Endothelial cell of umbilical vein (primary cell): Measurements from ENCODE around the gene TRIM32. TPM values are rescaled to one million over a fixed set of nuclear protein-coding genes. Genes with fewer than 3 reads are reported as not detected.

Experiments
- BruUV-seq: library from RNA; stranded (reverse); fragments of 400-500 nt; replicated peaks from 2 replicates; lab custom pipeline; 2021; lab: Mats Ljungman, UMichigan
- CTCF ChIA-PET: fragments of 300-600, 350-600 bp; sonication (Branson Sonifier 250); formaldehyde crosslinking; loops from one replicate; lab custom pipeline; 2021; ENCODE audit warnings: antibody characterized with exemption, inconsistent platforms; lab: Charles Lee
- POLR2A ChIA-PET: fragments of 300-600, 350-600 bp; sonication (Branson Sonifier 250); formaldehyde crosslinking; loops from one replicate; lab custom pipeline; 2021; ENCODE audit warnings: antibody characterized with exemption, inconsistent platforms; lab: Charles Lee
- DNase-seq: peaks from one replicate; pipeline ENCODE4 v3.0.0-alpha.2; 2011; ENCODE audit warnings: low read depth, low spot score
- FAIRE-seq: peaks from 2 replicates; lab custom pipeline; 2011; peaks lifted over from hg19 to GRCh38; lab: Jason Lieb, UNC
- H2AFZ ChIP-seq: 2 replicates; pipeline ENCODE4 v1.6.0; 2012; ENCODE audit warnings: low read depth, low read length, control low read depth, inconsistent platforms
- H3K27ac ChIP-seq: 2 replicates; pipeline ENCODE4 v1.5.1; 2011; ENCODE audit warnings: low read depth, mild to moderate bottlenecking, control low read depth, low read length, moderate library complexity; ENCODE audit not compliant: insufficient read depth
- H3K27me3 ChIP-seq, 2 experiments: 2 replicates each; pipeline versions ENCODE4 v1.6.0 to v1.6.1; 2011; ENCODE audit warnings: low read length in 2 of 2, mixed read lengths in 1 of 2; ENCODE audit not compliant: control insufficient read depth in 2 of 2, insufficient read depth in 2 of 2
- H3K36me3 ChIP-seq, 2 experiments: 2 replicates in 1 of 2; 3 replicates in 1 of 2; pipeline ENCODE4 v1.5.1; 2011; ENCODE audit warnings: low read length in 2 of 2, mild to moderate bottlenecking in 1 of 2, moderate library complexity in 1 of 2; ENCODE audit not compliant: control insufficient read depth in 2 of 2, insufficient read depth in 2 of 2; ENCODE audit errors: extremely low read depth in 1 of 2
- H3K4me1 ChIP-seq: 3 replicates; pipeline ENCODE4 v1.5.1; 2011; ENCODE audit warnings: mild to moderate bottlenecking, low read length; ENCODE audit not compliant: control insufficient read depth, insufficient read depth; ENCODE audit errors: extremely low read depth
- H3K4me2 ChIP-seq: 2 replicates; pipeline ENCODE4 v1.6.1; 2011; ENCODE audit warnings: low read length, control low read depth, mixed read lengths; ENCODE audit not compliant: insufficient read depth
- H3K4me3 ChIP-seq, 3 experiments: fragments of 200-600 bp in 1 of 3; sonication (generic), shearing (Covaris generic) in 1 of 3; replicated peaks in 1 of 3; 2 replicates each; pipeline ENCODE4 v1.5.1; 2011 to 2016; ENCODE audit warnings: control low read depth in 3 of 3, low read length in 3 of 3, mild to moderate bottlenecking in 2 of 3, inconsistent platforms in 1 of 3, low read depth in 1 of 3, moderate library complexity in 1 of 3; ENCODE audit not compliant: insufficient read depth in 1 of 3
- H3K79me2 ChIP-seq: 2 replicates; pipeline ENCODE4 v1.6.0; 2012; ENCODE audit warnings: low read length, inconsistent platforms; ENCODE audit not compliant: control insufficient read depth, insufficient read depth
- H3K9ac ChIP-seq: replicated peaks from 2 replicates; pipeline ENCODE3; 2011; ENCODE audit warnings: low read length, control low read depth; ENCODE audit not compliant: insufficient read depth; ENCODE audit errors: extremely low read depth
- H3K9me1 ChIP-seq: replicated peaks from 3 replicates; pipeline ENCODE4 v1.6.0; 2011; ENCODE audit warnings: mild to moderate bottlenecking, low read length; ENCODE audit not compliant: control insufficient read depth, insufficient read depth; ENCODE audit errors: extremely low read depth
- H3K9me3 ChIP-seq: replicated peaks from 2 replicates; pipeline ENCODE4 v1.5.1; 2012; ENCODE audit warnings: low read length, inconsistent platforms; ENCODE audit not compliant: control insufficient read depth, insufficient read depth
- H4K20me1 ChIP-seq: replicated peaks from 2 replicates; pipeline ENCODE3; 2011; ENCODE audit warnings: mild to moderate bottlenecking, low read length; ENCODE audit not compliant: control insufficient read depth, insufficient read depth; ENCODE audit errors: extremely low read depth
- CTCF ChIP-seq, 2 donors: IDR thresholded peaks; 1 replicate in 1 of 2; 2 replicates in 1 of 2; pipeline ENCODE4 v1.5.1; 2011; ENCODE audit warnings: low read length in 2 of 2, mild to moderate bottlenecking in 2 of 2, moderate library complexity in 2 of 2, control low read depth in 1 of 2, inconsistent platforms in 1 of 2, low read depth in 1 of 2; ENCODE audit not compliant: insufficient read depth in 1 of 2; ENCODE audit errors: extremely low read depth in 1 of 2
- EZH2 ChIP-seq: IDR thresholded peaks from 2 replicates; pipeline ENCODE4 v1.6.1; 2012; ENCODE audit warnings: borderline replicate concordance, low read depth, mild to moderate bottlenecking, moderate library complexity, low read length, inconsistent platforms; ENCODE audit not compliant: severe bottlenecking
- FOS ChIP-seq: IDR thresholded peaks from 2 replicates; pipeline ENCODE4 v1.6.1; 2011; ENCODE audit warnings: mild to moderate bottlenecking, low read length, moderate library complexity, borderline replicate concordance; ENCODE audit not compliant: insufficient read depth
- GATA2 ChIP-seq: IDR thresholded peaks from 2 replicates; pipeline ENCODE4 v1.7.0; 2011; ENCODE audit warnings: low read depth, mild to moderate bottlenecking, moderate library complexity, mixed read lengths, low read length; ENCODE audit not compliant: insufficient read length, insufficient read depth
- JUN ChIP-seq: IDR thresholded peaks from 2 replicates; pipeline ENCODE4 v1.6.1; 2011; ENCODE audit warnings: borderline replicate concordance, low read depth; ENCODE audit not compliant: insufficient read length, insufficient read depth
- MAX ChIP-seq: IDR thresholded peaks from 2 replicates; pipeline ENCODE4 v1.6.1; 2011; ENCODE audit not compliant: insufficient read depth, insufficient read length
- MYC ChIP-seq: IDR thresholded peaks from one replicate; pipeline ENCODE4 v1.6.1; 2011; ENCODE audit warnings: mild to moderate bottlenecking, low read depth, low read length
- POLR2A ChIP-seq: IDR thresholded peaks from 2 replicates; pipeline ENCODE4 v1.6.1; 2012; ENCODE audit warnings: low read depth, mild to moderate bottlenecking, control low read depth, low read length
- POLR2AphosphoS5 ChIP-seq: IDR thresholded peaks from 2 replicates; pipeline ENCODE4 v1.6.1; 2012; ENCODE audit warnings: low read depth, mild to moderate bottlenecking, control low read depth, low read length, moderate library complexity; ENCODE audit not compliant: insufficient read depth
- dilution Hi-C: fragments of 300-500 bp; cut with MboI; formaldehyde crosslinking; loops from one replicate; pipeline ENCODE4 v1.15.0; 2019; ENCODE audit warnings: low sequenced_read_pairs; ENCODE audit not compliant: extremely low pct_ligation_motif_present
- intact Hi-C: fragments of 100-400 bp; cut with micrococcal nuclease; formaldehyde crosslinking; loops from one replicate; pipeline ENCODE4 v1.10.0; 2022
- polyA plus RNA-seq, 4 experiments: library from polyadenylated mRNA; depleted of rRNA in 3 of 4; stranded (reverse) in 3 of 4; unstranded in 1 of 4; fragments of >200 nt; gene quantifications; 2 replicates each; pipeline versions ENCODE4 v1.2.1 to v1.2.3, GENCODE V29; 2011 to 2012; ENCODE audit warnings: missing spikeins in 1 of 4
- total RNA-seq: library from RNA; stranded (reverse); gene quantifications from 2 replicates; pipeline ENCODE4 v1.2.3, GENCODE V29; 2021

The TRIM32 gene
- total and polyA plus RNA-seq, 2 donors (not counting 3 experiments of a cell fraction or from before 2014, with no cell fraction given) = 10.8 to 18.4 TPM

- H3K9ac ChIP-seq = no peak overlapping the region
- intact Hi-C loops = no loop called here
- H3K4me2 ChIP-seq = no peak overlapping the region
- ChIA-PET CTCF (no interaction called here), POLR2A (no interaction called here)
- no peaks in the 10 kb centered on the region for H4K20me1 ChIP-seq
- no peaks in the 10 kb centered on the region for H3K9me1 ChIP-seq
- dilution Hi-C loops = no loop called here
- H3K9me3 ChIP-seq = no peaks in the 10 kb centered on the region
- no peaks in the 10 kb centered on the region for H3K27me3 ChIP-seq
- H3K4me1 ChIP-seq = no peaks in the 10 kb centered on the region
- BruUV-seq = no TSS peak
- H3K79me2 ChIP-seq = no peaks in the 10 kb centered on the region
- DNase-seq (no peak), FAIRE-seq (no peak)
- H2AFZ ChIP-seq = no peak overlapping the region
- no peaks in the 10 kb centered on the region for H3K36me3 ChIP-seq
- no peak overlapping the region for H3K4me3 ChIP-seq
- TF ChIP-seq MAX (no peak), POLR2A (no peak), MYC (no peak), CTCF (IDR thresholded peaks at IDR 0.05; ENCODE audit: extremely low read depth in 1 of 2, insufficient read depth in 1 of 2, low read depth in 1 of 2, low read length in 2 of 2) (no peak)
- no peak overlapping the region for H3K27ac ChIP-seq
These were observed 30.1 kb upstream of the TRIM32 start for GRCh38 chr9:116656977-116657376.

- H3K4me3 ChIP-seq = no peak overlapping the region
- H3K9ac ChIP-seq = no peak overlapping the region
- H3K27me3 ChIP-seq = no peaks in the 10 kb centered on the region
- ChIA-PET CTCF (interaction anchor here (0.7 kb wide), 1 partner anchor 1066 kb away, joined by 3 read pairs; no protein-coding TSS in a partner anchor), POLR2A (no interaction called here)
- H3K9me3 ChIP-seq = no peaks in the 10 kb centered on the region
- H3K27ac ChIP-seq = no peak overlapping the region
- no peak for TF ChIP-seq FOS
- no peak for TF ChIP-seq POLR2AphosphoS5
- TF ChIP-seq POLR2A = no peak
- no peak for TF ChIP-seq MAX
- no peak for TF ChIP-seq EZH2
- TF ChIP-seq CTCF (IDR thresholded peaks at IDR 0.05; ENCODE audit: extremely low read depth in 1 of 2, insufficient read depth in 1 of 2, low read depth in 1 of 2, low read length in 2 of 2) = no peak
- no peak for TF ChIP-seq MYC
- no peak for TF ChIP-seq GATA2
- TF ChIP-seq JUN = no peak
- no peaks in the 10 kb centered on the region for H3K36me3 ChIP-seq
- FAIRE-seq = no peak
- H3K4me1 ChIP-seq = no peaks in the 10 kb centered on the region
- no peak overlapping the region for H3K4me2 ChIP-seq
- intact Hi-C loops = no loop called here
- dilution Hi-C loops = no loop called here
- H4K20me1 ChIP-seq = no peaks in the 10 kb centered on the region
- no TSS peak for BruUV-seq
- no peaks in the 10 kb centered on the region for H3K79me2 ChIP-seq
- no peak for DNase-seq
- no peak overlapping the region for H2AFZ ChIP-seq
- no peaks in the 10 kb centered on the region for H3K9me1 ChIP-seq
These were observed 28.8 kb upstream of the TRIM32 start for GRCh38 chr9:116658265-116658664.
